NT2/D1 (cell line): ENCODE measurements around the gene RHOB.

Experiments used
- SUZ12 ChIP-seq: IDR thresholded peaks from 2 replicates; pipeline ENCODE4 v1.6.1; 2011; ENCODE audit not compliant: insufficient read length, insufficient read depth; ENCODE audit errors: extremely low read depth
- YY1 ChIP-seq: IDR thresholded peaks from 2 replicates; pipeline ENCODE4 v1.6.1; 2011; ENCODE audit not compliant: insufficient read length, insufficient read depth
- ZNF274 ChIP-seq: IDR thresholded peaks from 2 replicates; pipeline ENCODE4 v1.6.1; 2011; ENCODE audit warnings: mild to moderate bottlenecking, low read depth, low read length

DNA sequence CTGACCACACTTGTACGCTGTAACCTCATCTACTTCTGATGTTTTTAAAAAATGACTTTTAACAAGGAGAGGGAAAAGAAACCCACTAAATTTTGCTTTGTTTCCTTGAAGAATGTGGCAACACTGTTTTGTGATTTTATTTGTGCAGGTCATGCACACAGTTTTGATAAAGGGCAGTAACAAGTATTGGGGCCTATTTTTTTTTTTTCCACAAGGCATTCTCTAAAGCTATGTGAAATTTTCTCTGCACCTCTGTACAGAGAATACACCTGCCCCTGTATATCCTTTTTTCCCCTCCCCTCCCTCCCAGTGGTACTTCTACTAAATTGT, 2.1 kb downstream of the RHOB start:
- TF ChIP-seq SUZ12 (no peak), YY1 (no peak), ZNF274 (no peak)
